RWPE1 (cell line): Measurements from ENCODE around the gene MAP7D2.

Source experiments
- CTCF ChIA-PET: fragments of 350-600 bp; sonication (Branson Sonifier 250); formaldehyde crosslinking; extraction: SDS; loops from one replicate; lab custom pipeline; 2021; lab: Yijun Ruan, JAX
- POLR2A ChIA-PET: fragments of 400-600 bp; formaldehyde crosslinking; extraction: SDS; loops from one replicate; lab custom pipeline; 2020; ENCODE audit warnings: antibody characterized with exemption; ENCODE audit not compliant: low non-redundant PET; lab: Yijun Ruan, JAX
- DNase-seq: peaks from one replicate; pipeline ENCODE4 v3.0.0; 2012; ENCODE audit warnings: low spot score
- H3K27ac ChIP-seq: fragments of 450-650 bp; 2 replicates; pipeline ENCODE4 v1.5.1; 2017
- TF ChIP-seq, protein P1 (sequence below): fragments of 450-650 bp; conservative IDR thresholded peaks from 2 replicates; pipeline ENCODE4 v1.5.1; 2017; ENCODE audit warnings: low read depth, mild to moderate bottlenecking

Gene MAP7D2

DNA sequence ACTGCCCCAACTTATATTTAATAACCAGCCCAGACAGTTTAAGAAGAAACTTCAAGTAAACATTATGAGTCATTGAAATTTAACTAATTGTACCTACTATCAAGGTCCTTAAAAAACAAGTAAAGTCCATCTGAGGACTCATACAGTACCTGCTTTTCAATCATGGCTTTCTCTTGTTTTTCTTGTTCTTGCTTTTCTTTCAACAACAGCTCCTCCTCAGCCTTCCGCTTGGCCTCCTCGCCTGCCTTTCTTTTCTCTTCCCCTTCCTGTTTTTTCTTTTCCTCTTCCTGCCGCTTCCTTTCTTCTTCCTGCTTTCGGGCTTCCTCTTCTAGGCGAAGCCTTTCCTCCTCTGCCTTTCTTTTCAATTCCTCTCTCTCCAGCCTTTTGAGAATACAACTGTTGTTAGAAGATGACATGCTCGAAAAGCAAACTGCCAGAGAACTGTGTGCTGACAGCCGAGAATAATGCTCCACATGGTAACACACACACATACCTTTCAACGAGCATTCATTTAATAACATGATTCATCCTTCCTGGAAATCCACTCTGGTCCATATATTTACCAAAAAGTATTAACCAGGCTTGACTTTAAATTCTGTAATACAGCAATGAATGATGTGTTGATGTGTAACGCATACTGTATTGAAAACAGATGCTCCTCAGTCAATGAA lies 100.6 kb downstream of the MAP7D2 start:
- POLR2A ChIA-PET = no interaction called here

DNA sequence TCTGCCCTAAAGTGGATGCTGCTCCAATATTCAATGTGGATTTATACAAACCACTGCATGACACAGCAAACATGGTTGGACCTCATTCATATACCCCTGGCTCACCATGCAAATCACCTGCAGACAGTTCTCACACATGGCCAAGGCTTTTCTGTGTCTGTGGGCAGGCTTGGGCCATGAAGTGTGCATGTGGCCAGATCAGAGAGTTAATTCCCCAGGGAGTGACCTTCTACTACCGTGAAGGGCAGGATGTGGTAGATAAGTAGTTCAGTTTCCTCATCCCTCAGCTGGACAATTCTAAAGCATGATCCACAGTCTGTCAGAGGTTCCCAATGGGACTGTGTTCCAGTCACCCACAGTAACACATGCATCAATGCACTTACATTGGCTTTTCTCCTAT lies 101.3 kb downstream of the MAP7D2 start:
- H3K27ac ChIP-seq = no peak overlapping the region
- CTCF ChIA-PET = no interaction called here
- TF ChIP-seq, protein P1, sequence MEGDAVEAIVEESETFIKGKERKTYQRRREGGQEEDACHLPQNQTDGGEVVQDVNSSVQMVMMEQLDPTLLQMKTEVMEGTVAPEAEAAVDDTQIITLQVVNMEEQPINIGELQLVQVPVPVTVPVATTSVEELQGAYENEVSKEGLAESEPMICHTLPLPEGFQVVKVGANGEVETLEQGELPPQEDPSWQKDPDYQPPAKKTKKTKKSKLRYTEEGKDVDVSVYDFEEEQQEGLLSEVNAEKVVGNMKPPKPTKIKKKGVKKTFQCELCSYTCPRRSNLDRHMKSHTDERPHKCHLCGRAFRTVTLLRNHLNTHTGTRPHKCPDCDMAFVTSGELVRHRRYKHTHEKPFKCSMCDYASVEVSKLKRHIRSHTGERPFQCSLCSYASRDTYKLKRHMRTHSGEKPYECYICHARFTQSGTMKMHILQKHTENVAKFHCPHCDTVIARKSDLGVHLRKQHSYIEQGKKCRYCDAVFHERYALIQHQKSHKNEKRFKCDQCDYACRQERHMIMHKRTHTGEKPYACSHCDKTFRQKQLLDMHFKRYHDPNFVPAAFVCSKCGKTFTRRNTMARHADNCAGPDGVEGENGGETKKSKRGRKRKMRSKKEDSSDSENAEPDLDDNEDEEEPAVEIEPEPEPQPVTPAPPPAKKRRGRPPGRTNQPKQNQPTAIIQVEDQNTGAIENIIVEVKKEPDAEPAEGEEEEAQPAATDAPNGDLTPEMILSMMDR = no peak
- no peak for DNase-seq
- POLR2A ChIA-PET = no interaction called here

More for the DNA sequence above, 100.6 kb downstream of the MAP7D2 start:
- TF ChIP-seq, protein P1 = no peak
- no peak for DNase-seq
- H3K27ac ChIP-seq = no peak overlapping the region
- CTCF ChIA-PET = no interaction called here

DNA sequence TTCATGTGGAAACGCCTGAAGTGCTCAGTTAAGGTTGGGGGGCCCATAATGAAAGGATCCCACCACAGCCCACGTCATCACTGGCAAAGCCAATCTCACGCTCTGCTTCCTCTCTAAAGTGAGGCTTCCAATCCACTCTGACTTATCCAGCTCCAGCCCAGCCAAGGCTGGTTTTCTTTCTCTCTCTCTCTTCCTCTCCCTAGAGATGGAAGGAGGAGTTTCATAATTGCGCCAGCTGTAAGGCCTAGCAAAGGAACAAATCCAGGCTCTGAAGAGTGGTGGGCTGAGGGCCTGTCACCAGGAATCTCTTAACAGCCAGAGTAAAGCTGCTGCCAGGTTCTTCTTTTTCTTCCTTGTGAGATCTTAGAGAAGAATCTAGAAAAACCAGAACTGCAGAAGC lies 105.1 kb downstream of the MAP7D2 start:
- H3K27ac ChIP-seq = no peak overlapping the region
- TF ChIP-seq, protein P1 = no peak
- POLR2A ChIA-PET = no interaction called here
- no peak for DNase-seq
- CTCF ChIA-PET = interaction anchor here (0.8 kb wide), 1 partner anchor 107 kb away, joined by 4 read pairs; no protein-coding TSS in a partner anchor

DNA sequence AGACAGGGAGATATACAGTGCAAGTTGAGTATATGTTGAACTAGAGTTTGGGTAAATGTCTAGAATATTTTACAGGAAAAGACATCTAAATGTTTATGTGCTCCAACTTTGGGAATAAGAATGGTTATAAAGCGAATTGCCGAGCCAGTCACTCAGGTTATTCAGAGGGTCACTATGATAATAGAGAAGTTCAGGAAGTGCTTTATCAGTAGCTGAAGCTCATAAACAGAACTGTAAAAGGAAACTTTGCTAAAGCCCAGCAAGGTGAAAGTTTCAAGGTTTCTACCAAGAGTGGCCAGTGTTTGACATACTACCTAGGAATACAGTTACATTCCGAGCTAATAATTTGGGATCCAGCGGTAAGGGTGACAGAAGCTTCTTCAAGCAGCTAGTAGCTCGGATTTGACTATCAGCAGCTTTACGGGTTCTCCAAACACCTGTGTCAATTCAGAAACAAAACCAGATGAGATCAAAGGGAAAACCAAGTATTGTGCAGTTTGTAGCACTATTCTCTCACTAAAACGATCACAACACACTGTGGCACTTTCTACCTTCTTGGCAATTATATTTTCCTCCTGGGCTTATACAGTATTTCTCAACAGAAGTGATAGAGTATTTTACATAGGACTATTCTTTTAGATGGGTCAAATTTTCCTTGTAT lies 108.6 kb downstream of the MAP7D2 start:
- TF ChIP-seq, protein P1 = no peak
- no peak for DNase-seq
- no peak overlapping the region for H3K27ac ChIP-seq
- POLR2A ChIA-PET = no interaction called here
- CTCF ChIA-PET = interaction anchor here (0.6 kb wide), 1 partner anchor 56 kb away, joined by 4 read pairs; no protein-coding TSS in a partner anchor

DNA sequence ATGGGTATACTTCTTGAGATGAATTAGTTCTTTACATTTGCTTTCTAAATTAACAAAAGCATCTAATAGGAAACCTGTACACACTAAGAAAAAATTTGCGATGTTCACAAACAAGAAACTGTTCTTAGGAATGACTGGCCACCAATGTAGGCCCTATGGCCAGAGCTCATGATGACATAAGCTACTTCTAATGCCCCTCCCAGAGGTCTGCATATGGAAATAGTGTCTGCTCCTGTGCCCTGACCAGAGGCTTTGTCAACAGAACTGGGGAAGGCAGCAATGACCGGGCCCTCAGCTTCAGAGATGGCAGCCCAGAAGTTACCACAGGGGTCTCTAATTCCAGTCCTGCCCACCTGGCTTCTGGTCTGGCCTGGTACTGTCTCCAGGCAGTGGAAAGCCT lies 110.8 kb downstream of the MAP7D2 start:
- CTCF ChIA-PET = no interaction called here

DNA sequence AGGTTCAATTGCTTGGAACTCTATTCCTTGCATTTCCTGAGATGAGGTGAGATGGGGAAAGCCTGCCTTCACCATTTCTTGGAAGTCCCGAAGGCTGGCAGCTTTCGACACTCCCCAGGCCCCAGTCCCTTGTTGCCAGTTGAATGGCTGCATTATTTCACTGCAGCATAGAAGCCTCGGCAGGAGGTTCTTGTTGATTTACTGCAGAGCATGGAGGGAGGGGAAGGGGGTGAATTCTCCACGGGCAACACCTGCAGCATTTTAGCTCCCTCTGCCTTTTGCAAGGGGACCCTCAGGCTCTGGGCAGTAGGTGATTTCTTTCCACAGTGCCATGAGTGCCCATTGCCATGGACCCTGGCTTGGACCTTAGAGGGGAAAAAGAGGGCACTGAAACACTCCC lies 115.1 kb downstream of the MAP7D2 start:
- ChIA-PET CTCF (interaction anchor here (1.1 kb wide), 1 partner anchor 10 kb away, joined by 5 read pairs; no protein-coding TSS in a partner anchor), POLR2A (no interaction called here)
- DNase-seq = no peak
- H3K27ac ChIP-seq = no peak overlapping the region
- TF ChIP-seq, protein P1 = no peak

More for the DNA sequence above, 110.8 kb downstream of the MAP7D2 start:
- DNase-seq = no peak
- POLR2A ChIA-PET = no interaction called here
- TF ChIP-seq, protein P1 = no peak
- H3K27ac ChIP-seq = no peak overlapping the region
